ENCODE results near the gene MBD2.

DNA sequence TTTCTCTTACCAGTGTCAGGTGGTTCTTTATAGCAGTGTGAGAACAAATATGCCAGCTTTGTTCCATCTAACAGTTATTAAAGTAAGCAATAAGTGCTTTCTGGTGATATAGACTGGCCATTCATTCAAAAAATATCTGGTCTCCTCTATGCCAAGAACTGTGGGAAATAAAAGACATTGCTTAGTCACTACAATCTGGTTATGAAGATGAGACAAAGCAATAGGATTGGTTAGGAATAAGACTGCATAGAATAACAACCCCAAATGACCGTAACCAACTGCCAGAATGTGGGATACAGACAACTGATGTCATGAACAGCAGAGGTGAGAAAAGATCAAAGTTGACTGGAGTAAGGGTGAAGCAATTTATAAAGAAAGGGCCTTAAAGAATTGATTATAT is 83.8 kb downstream of the MBD2 start:
- TF ChIP-seq, protein P1, sequence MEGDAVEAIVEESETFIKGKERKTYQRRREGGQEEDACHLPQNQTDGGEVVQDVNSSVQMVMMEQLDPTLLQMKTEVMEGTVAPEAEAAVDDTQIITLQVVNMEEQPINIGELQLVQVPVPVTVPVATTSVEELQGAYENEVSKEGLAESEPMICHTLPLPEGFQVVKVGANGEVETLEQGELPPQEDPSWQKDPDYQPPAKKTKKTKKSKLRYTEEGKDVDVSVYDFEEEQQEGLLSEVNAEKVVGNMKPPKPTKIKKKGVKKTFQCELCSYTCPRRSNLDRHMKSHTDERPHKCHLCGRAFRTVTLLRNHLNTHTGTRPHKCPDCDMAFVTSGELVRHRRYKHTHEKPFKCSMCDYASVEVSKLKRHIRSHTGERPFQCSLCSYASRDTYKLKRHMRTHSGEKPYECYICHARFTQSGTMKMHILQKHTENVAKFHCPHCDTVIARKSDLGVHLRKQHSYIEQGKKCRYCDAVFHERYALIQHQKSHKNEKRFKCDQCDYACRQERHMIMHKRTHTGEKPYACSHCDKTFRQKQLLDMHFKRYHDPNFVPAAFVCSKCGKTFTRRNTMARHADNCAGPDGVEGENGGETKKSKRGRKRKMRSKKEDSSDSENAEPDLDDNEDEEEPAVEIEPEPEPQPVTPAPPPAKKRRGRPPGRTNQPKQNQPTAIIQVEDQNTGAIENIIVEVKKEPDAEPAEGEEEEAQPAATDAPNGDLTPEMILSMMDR (IDR thresholded peaks at IDR 0.05; ENCODE audit: insufficient read depth, low read length, poor library complexity, severe bottlenecking) = no peak
- TF ChIP-seq EZH2phosphoT487 (conservative IDR thresholded peaks at IDR 0.05; ENCODE audit: low read length) = no peak
